Measurements from ENCODE around the gene FAS.

DNA sequence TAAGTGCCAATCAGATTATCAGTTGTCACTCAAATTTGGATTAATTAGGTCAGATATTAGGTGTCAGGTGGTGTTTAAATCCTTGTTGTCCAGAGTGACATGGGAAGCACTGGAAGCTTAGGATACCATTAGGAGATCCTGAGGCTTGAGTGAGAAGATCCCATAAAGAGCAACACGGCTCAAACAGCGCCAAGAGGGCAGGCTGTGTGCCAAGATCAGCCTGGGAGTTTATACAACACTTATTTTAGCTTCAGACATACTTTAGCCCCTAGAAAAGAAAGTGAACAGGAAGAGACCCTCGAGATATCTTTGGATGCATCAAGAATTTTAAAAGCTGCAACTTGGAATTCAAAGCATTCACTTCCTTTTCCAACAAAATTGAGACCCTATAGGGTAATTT, 23.8 kb upstream of the FAS start:
- TF ChIP-seq POLR2A (IDR thresholded peaks at IDR 0.05) = no peak
- TF ChIP-seq, protein P1, sequence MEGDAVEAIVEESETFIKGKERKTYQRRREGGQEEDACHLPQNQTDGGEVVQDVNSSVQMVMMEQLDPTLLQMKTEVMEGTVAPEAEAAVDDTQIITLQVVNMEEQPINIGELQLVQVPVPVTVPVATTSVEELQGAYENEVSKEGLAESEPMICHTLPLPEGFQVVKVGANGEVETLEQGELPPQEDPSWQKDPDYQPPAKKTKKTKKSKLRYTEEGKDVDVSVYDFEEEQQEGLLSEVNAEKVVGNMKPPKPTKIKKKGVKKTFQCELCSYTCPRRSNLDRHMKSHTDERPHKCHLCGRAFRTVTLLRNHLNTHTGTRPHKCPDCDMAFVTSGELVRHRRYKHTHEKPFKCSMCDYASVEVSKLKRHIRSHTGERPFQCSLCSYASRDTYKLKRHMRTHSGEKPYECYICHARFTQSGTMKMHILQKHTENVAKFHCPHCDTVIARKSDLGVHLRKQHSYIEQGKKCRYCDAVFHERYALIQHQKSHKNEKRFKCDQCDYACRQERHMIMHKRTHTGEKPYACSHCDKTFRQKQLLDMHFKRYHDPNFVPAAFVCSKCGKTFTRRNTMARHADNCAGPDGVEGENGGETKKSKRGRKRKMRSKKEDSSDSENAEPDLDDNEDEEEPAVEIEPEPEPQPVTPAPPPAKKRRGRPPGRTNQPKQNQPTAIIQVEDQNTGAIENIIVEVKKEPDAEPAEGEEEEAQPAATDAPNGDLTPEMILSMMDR (IDR thresholded peaks at IDR 0.05) = no peak

Data from thyroid gland (tissue), 4 donors.